Measurements from ENCODE around the gene ATG13.
"Not testable (repeated sequence)": the region's sequence is repeated elsewhere in the genome, so short reads cannot be mapped to it uniquely, and the experiment has no call there.

- TF ChIP-seq POLR2A, CTCF (IDR thresholded peaks at IDR 0.05): not testable (repeated sequence)
Measured at GRCh38 chr11:46583513-46583912, 33.8 kb upstream of the ATG13 start.

Measured in right lobe of liver (tissue), 4 donors.